K562 (cell line): Measurements from ENCODE around the gene SLC7A6. TPM values are rescaled to one million over a fixed set of nuclear protein-coding genes. Genes with fewer than 3 reads are reported as not detected.

Experiments
- ATF4 ChIP-seq: fragments of 450-650 bp; formaldehyde crosslinking; IDR thresholded peaks from 2 replicates; pipeline ENCODE4 v1.4.0; 2022; ENCODE audit warnings: mild to moderate bottlenecking, moderate library complexity
- BMI1 ChIP-seq: fragments of 150-350 bp; IDR thresholded peaks from 2 replicates; pipeline ENCODE4 v1.6.1; 2014; ENCODE audit warnings: low read length
- CBFA2T2 ChIP-seq: fragments of 450-650 bp; conservative IDR thresholded peaks from 2 replicates; pipeline ENCODE4 v1.6.1; 2017; ENCODE audit warnings: mild to moderate bottlenecking
- CHAMP1 ChIP-seq: fragments of 450-650 bp; IDR thresholded peaks from 2 replicates; pipeline ENCODE4 v1.6.1; 2016; ENCODE audit warnings: mild to moderate bottlenecking
- CREB3L1 ChIP-seq: fragments of 450-650 bp; IDR thresholded peaks from 2 replicates; pipeline ENCODE4 v1.6.1; 2014; ENCODE audit warnings: low read depth, mild to moderate bottlenecking, moderate library complexity, borderline replicate concordance
- ELF4 ChIP-seq: fragments of 450-650 bp; formaldehyde crosslinking; IDR thresholded peaks from 2 replicates; pipeline ENCODE4 v1.4.0; 2022; ENCODE audit warnings: missing genetic modification characterization
- FIP1L1 ChIP-seq: fragments of 200-400 bp; formaldehyde crosslinking; IDR thresholded peaks from 2 replicates; pipeline ENCODE4 v1.6.1; 2018; ENCODE audit warnings: mild to moderate bottlenecking, low read depth, low read length; ENCODE audit not compliant: poor library complexity, severe bottlenecking
- MEF2D ChIP-seq: conservative IDR thresholded peaks from 2 replicates; pipeline ENCODE4 v1.6.1; 2016; ENCODE audit warnings: low read depth, missing genetic modification characterization, missing compliant biosample characterization
- MXI1 ChIP-seq: IDR thresholded peaks from 2 replicates; pipeline ENCODE4 v1.6.1; 2011; ENCODE audit warnings: low read depth, mild to moderate bottlenecking, improper control_type of control experiment, low read length
- RREB1 ChIP-seq: fragments of 250-450 bp; sonication (Bioruptor Pico); IDR thresholded peaks from 2 replicates; pipeline ENCODE4 v1.4.0; 2020
- SNAPC5 ChIP-seq: fragments of 250-450 bp; sonication (Bioruptor Pico); IDR thresholded peaks from 2 replicates; pipeline ENCODE4 v1.8.0; 2021; ENCODE audit warnings: moderate library complexity, mild to moderate bottlenecking, inconsistent platforms
- SNRNP70 ChIP-seq: fragments of 200-400 bp; formaldehyde crosslinking; optimal IDR thresholded peaks from 2 replicates; pipeline ENCODE3; 2017; ENCODE audit warnings: low read depth, low read length
- SRSF9 ChIP-seq: fragments of 200-400 bp; formaldehyde crosslinking; IDR thresholded peaks from 2 replicates; pipeline ENCODE4 v1.6.1; 2017; ENCODE audit warnings: low read depth, low read length, borderline replicate concordance
- ZNF444 ChIP-seq: fragments of 250-450 bp; sonication (Bioruptor Pico); IDR thresholded peaks from 2 replicates; pipeline ENCODE4 v1.4.0; 2020; ENCODE audit warnings: mild to moderate bottlenecking, moderate library complexity
- ZNF766 ChIP-seq: fragments of 200-800 bp; sonication (Bioruptor generic); conservative IDR thresholded peaks from 2 replicates; pipeline ENCODE4 v1.6.1; 2016; ENCODE audit warnings: missing genetic modification characterization, missing compliant biosample characterization
- polyA plus RNA-seq, 8 experiments: library from polyadenylated mRNA; depleted of rRNA in 4 of 8; stranded (reverse) in 5 of 8; unstranded in 3 of 8; fragments of >200 nt; fragmentation: Nextera tagmentation in 2 of 8; fragmentation: Illumina TruSeq in 1 of 8; extraction: Ambion mirVana in 2 of 8; extraction: Trizol in 1 of 8; gene quantifications; 2 replicates each; pipeline versions ENCODE4 v1.2.1 to v1.2.3, GENCODE V29; 2011 to 2014; ENCODE audit warnings: inconsistent platforms in 1 of 8, missing spikeins in 1 of 8
- total RNA-seq, 7 experiments: library from RNA; depleted of rRNA in 6 of 7; stranded (reverse); fragments of >200 nt in 6 of 7; fragmentation: Illumina TruSeq in 2 of 7; extraction: Trizol in 2 of 7; gene quantifications; 2 replicates each; pipeline versions ENCODE4 v1.2.1 to v1.2.3, GENCODE V29; 2011 to 2021; ENCODE audit warnings: low replicate concordance in 1 of 7

The SLC7A6 gene
- total and polyA plus RNA-seq, 9 of the 15 experiments (the other 6 are each of a cell fraction or from before 2014, with no cell fraction given): 12.6 to 60.1 (median 29.8) TPM

- TF ChIP-seq RREB1 (CRISPR knock-in tag) (0 out of 2 replicates have a peak, but pooled peaks have one; percentile 18), CREB3L1 (peak; percentile 76; the same call in 1 of the 2 replicates), SRSF9 (no peak), ZNF444 (CRISPR knock-in tag) (no peak), MEF2D (tag) (no peak), FIP1L1 (peak; percentile 74), ATF4 (no peak), SNAPC5 (CRISPR knock-in tag) (no peak), SNRNP70 (no peak), CBFA2T2 (no peak), CHAMP1 (no peak; the same call in 1 of the 2 replicates), ZNF766 (CRISPR knock-in tag) (peak; percentile 72), BMI1 (no peak), ELF4 (CRISPR knock-in tag) (no peak), MXI1 (peak; percentile 63)
These were observed 46.6 kb downstream of the SLC7A6 start, which contains the start of the genes PRMT7 and SLC7A6OS (continued) for GRCh38 chr16:68310774-68311511.
